ENCODE results near the gene ARFIP1.

DNA sequence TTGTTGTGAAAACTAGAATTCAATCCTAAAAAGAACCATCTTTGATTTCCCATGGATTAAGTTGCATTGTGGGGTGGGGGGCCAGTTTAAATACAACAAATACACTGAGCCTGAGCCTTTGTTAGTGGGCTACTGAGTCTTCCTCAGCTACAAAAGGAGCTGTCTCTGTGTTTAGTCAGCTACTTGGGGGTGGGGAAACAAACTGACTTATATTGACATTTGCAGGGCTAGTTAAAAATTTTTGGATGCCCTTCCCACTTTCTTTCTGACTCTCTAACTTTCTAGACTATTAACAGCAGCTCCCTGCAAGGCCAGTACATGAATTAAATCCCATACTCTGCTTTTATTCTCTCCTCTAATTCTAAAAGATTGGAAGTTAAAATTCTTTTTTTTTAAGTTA lies 123.9 kb downstream of the ARFIP1 start:
- TF ChIP-seq, protein P1, sequence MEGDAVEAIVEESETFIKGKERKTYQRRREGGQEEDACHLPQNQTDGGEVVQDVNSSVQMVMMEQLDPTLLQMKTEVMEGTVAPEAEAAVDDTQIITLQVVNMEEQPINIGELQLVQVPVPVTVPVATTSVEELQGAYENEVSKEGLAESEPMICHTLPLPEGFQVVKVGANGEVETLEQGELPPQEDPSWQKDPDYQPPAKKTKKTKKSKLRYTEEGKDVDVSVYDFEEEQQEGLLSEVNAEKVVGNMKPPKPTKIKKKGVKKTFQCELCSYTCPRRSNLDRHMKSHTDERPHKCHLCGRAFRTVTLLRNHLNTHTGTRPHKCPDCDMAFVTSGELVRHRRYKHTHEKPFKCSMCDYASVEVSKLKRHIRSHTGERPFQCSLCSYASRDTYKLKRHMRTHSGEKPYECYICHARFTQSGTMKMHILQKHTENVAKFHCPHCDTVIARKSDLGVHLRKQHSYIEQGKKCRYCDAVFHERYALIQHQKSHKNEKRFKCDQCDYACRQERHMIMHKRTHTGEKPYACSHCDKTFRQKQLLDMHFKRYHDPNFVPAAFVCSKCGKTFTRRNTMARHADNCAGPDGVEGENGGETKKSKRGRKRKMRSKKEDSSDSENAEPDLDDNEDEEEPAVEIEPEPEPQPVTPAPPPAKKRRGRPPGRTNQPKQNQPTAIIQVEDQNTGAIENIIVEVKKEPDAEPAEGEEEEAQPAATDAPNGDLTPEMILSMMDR (IDR thresholded peaks at IDR 0.05; ENCODE audit: poor library complexity, severe bottlenecking), result no peak
- no peak for TF ChIP-seq POLR2AphosphoS5 (IDR thresholded peaks at IDR 0.05)
- no peak for TF ChIP-seq EP300 (conservative IDR thresholded peaks at IDR 0.05; ENCODE audit: poor library complexity, severe bottlenecking)
- no peak for TF ChIP-seq EZH2 (IDR thresholded peaks at IDR 0.05; ENCODE audit: borderline replicate concordance, insufficient read depth, low read length, poor library complexity, severe bottlenecking)
- TF ChIP-seq, protein P2, sequence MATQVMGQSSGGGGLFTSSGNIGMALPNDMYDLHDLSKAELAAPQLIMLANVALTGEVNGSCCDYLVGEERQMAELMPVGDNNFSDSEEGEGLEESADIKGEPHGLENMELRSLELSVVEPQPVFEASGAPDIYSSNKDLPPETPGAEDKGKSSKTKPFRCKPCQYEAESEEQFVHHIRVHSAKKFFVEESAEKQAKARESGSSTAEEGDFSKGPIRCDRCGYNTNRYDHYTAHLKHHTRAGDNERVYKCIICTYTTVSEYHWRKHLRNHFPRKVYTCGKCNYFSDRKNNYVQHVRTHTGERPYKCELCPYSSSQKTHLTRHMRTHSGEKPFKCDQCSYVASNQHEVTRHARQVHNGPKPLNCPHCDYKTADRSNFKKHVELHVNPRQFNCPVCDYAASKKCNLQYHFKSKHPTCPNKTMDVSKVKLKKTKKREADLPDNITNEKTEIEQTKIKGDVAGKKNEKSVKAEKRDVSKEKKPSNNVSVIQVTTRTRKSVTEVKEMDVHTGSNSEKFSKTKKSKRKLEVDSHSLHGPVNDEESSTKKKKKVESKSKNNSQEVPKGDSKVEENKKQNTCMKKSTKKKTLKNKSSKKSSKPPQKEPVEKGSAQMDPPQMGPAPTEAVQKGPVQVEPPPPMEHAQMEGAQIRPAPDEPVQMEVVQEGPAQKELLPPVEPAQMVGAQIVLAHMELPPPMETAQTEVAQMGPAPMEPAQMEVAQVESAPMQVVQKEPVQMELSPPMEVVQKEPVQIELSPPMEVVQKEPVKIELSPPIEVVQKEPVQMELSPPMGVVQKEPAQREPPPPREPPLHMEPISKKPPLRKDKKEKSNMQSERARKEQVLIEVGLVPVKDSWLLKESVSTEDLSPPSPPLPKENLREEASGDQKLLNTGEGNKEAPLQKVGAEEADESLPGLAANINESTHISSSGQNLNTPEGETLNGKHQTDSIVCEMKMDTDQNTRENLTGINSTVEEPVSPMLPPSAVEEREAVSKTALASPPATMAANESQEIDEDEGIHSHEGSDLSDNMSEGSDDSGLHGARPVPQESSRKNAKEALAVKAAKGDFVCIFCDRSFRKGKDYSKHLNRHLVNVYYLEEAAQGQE (IDR thresholded peaks at IDR 0.05; ENCODE audit: borderline replicate concordance), result no peak
- no peak for TF ChIP-seq MXI1 (conservative IDR thresholded peaks at IDR 0.05; ENCODE audit: poor library complexity, severe bottlenecking)
- TF ChIP-seq RAD21 (conservative IDR thresholded peaks at IDR 0.05), result no peak
- TF ChIP-seq TAF1 (IDR thresholded peaks at IDR 0.05; ENCODE audit: low read depth), result no peak
